Measurements from ENCODE around the gene TIMP2.
"Not testable (repeated sequence)": the region's sequence is repeated elsewhere in the genome, so short reads cannot be mapped to it uniquely, and the experiment has no call there.

Gene TIMP2

GRCh38 chr17:78929908-78930775 lies 5.0 kb upstream of the TIMP2 start:
- no peak for DNase-seq

- no peak for DNase-seq
Measured at GRCh38 chr17:78925662-78926555, 722 bp upstream of the TIMP2 start.

DNA sequence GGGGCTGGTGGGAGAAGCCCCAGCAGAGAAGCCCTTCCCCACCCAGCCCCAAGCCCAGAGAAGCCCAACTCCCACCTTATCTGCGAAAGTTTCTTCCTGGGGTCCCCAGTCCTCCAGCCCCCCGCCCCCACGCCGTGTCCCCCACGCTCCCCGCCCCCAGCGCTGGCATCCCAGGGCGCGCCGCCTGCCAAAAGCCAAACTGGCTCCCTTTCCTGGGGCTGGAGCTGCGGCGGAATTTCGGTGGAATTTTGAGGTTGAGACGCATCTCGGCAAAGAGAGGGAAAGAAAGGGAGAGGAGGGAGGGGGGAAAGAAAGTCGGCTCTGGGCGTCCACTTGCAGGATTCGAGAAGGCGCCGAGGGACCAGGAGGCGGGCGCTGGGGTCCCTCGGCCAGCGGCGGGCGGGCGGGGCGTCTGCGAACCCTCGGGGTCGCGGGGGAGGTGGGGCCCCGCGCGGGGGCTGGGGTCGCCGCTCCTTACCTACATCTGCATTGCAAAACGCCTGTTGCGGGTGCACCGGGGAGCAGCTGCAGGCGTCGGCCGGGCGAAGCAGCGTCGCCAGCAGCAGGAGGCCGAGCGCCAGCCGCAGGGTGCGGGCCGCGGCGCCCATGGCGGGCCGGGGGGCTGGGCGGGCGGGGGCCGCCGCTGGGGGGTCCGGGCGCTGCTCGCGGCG lies 571 bp downstream of the TIMP2 start:
- DNase-seq, result no peak

- peak; percentile 37 for DNase-seq
Measured at GRCh38 chr17:78923660-78924453, 1.3 kb downstream of the TIMP2 start.

GRCh38 chr17:78922816-78923498 lies 2.2 kb downstream of the TIMP2 start:
- no peak for DNase-seq

- no peak for DNase-seq
Measured at GRCh38 chr17:78921437-78921971, 3.7 kb downstream of the TIMP2 start.

- DNase-seq, result no peak
Measured at GRCh38 chr17:78920528-78920927, 4.7 kb downstream of the TIMP2 start.

DNA sequence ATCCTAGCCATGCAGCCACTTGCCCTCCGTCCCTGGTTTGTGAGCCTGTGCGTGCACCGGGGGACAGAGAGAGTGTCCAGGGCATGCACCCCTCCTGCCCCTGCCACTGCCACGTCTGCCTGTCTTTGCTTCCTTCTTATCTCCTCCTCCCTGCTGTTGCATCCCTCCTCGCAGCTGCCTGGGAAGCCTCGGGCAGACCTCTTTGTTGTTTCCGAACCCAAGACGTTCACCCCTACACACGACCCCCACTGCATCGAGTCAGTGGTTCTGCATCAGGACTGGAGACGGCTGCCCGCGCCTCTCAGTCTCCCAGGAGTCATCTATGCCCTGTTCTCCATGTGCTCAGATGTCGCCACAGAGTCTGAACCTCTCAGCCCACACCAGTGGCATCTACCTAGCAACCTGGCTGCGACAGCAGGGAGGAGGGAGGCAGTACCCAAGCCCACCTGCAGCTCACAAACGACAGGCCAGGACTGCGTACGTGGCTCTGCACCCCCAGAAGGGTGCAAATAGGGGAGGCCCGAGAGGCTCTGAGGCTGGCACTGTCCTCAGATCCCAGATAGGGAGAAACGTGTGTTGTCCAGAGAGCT lies 5.2 kb downstream of the TIMP2 start:
- DNase-seq, result no peak

DNA sequence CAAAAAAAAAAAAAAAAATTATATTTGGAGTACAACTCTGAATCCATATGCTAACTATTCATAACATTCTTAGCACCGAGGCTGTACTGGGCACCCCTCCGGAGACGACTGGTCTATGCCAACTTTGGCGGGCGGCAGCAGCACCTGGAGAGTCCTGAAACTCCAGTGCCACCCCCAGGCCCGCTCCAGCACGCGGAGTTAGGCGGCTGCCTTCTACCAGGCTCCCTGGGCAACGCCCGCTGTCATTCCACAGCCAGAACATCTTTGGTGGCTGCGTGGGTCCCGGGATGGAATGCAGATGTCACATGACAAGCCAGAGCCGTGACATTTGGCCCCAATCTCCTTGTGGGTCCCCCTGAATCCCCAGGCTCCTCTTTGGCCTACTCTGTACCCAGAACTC lies 6.2 kb downstream of the TIMP2 start:
- DNase-seq, result no peak

DNA sequence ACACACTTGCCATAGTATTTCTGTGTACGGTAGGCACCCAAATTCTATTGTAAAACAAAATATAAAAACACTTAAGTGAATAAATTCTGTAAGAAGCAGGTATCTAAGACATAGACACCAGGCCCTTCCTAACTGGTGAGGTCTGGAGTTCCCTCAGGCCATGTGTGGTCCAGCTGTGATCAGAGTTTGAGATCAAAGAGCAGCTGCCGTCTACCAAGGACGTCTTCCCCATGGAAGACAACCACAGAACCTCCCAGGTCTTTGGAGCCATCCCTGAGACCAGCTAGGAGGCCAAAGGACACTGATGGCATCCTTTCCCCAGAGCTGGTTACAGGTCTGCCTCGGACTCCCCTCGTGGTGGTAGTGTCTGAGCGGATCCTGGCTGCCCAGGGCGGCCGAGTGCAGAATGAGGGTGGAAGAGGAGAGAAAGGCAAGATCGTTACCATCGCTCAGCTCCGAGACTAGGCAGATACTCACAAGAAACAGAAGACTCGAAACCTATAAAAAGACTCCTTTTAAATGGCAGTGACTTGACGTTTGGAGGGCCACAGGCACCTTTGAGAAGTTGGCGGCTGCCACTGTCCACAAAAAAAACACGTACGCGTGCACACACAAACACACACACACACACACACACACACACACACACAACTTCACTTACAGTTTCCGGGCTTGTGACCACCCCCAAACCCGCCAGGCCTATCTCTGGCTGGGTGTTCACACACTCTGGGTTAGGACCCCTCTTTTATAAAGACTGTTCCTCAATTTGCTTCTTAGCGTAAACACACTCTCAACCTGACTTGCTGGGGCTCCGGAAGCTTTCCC lies 7.5 kb downstream of the TIMP2 start:
- no peak for DNase-seq

GRCh38 chr17:78915872-78916632 lies 9.1 kb downstream of the TIMP2 start:
- DNase-seq, result peak; percentile 10

- no peak for DNase-seq
Measured at GRCh38 chr17:78913115-78913514, 12.1 kb downstream of the TIMP2 start.

DNA sequence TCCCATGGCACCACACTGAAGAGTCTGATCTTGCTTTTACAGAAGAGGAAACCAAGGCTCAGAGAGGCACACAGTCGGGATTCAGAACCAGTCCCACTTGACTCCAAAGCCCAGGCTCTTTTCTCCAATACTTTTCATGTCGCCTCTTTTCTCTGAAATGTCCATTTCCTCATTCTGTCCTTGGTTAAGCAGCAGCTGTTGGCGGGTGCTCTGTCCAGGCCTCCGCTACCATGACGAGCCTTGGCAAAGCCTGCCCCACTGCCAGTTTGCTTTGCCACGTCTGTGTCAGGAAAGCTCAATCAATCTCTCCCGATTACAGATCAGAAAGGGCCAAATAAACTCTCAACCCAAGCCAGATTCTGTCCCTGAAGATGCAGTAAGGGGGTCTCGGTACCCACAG lies 13.1 kb downstream of the TIMP2 start:
- DNase-seq, result no peak

DNA sequence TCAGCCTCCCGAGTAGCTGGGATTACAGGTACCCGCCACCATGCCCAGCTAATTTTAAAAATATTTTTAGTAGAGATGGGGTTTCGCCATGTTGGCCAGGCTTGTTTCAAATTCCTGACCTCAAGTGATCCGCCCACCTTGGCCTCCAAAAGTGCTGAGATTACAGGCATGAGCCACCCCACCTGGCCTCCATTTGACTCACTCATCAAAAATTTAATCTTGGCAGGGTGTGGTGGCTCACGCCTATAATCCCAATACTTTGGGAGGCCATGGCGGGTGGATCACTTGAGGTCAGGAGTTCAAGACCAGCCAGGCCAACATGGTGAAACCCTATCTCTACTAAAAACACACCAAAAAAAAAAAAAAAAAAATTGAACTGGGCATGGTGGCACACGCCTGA lies 13.6 kb downstream of the TIMP2 start:
- not testable (repeated sequence) for DNase-seq

DNA sequence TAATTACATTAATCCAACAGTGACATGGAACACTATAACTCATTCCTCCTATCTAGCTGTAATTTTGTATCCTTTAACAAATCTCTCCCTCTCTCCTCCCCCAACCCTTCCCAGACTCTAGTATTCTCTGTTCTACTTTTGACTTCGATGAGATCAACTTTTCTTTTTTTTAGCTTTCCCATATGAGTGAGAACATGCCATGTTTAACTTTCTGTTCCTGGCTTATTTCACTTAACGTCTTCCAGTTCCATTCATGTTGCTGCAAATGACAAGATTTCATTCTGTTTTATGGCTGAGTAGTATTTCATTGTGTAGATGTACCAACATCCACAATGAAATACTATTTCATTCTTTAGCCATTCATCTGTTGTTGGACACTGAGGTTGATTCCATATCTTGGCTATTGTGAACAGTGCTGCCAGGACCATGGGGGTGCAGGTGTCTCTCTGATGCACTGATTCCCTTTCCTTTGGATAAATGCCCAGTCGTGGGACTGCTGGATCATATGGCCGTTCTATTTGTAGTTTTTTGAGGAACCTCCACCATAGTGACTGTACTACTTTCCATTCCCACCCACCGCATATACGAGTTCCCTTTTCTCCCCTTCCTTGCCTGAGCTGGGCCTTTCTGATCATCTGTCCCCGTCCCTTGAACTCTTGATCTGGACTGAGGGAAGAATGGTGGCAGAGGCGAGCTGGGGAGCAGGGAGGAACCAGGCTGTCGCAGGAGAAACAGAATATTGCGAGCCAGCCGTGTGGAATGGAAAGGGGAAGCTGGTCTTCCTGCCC lies 14.5 kb downstream of the TIMP2 start:
- DNase-seq, result no peak

DNA sequence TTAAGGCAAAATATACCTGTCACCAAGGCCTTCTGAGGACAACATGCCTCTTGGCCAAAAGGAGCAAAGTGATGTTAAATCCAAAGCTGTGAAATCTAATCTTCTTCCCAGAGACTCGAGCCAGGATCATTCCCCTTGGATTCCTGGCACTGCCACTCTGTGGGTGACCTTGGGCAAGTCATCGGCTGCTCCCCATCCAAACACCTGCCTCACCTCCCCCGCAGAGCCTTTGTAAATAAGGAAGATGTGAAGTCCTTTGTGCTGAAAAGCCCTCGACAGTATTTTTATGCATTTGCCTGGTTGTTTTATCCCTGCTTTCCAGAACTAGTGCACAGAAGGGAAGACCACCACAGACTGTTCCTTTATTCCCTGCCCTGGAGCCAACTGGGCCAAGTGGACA lies 16.8 kb downstream of the TIMP2 start:
- DNase-seq, result no peak

DNA sequence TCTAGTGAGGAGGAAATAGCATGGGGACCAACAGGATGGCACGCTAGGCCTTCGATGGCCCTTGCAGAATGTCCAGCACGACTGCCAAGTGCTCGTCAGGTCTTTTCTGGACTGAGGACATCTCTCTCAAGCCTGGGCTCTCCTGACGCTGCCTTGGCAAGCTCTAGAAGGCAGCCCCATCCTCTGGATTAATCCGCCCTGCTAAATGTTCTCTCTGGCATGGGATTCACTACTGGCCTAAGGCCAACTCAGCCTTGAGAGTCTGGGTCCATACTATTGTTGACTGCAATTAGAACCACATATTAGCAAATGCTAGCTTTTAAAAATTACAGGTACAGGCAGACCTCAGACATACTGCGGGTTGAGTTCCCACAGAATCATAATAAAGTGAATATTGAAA lies 19.6 kb downstream of the TIMP2 start:
- DNase-seq, result no peak

GRCh38 chr17:78905116-78905515 lies 20.1 kb downstream of the TIMP2 start:
- no peak for DNase-seq

GRCh38 chr17:78904371-78904770 lies 20.8 kb downstream of the TIMP2 start:
- DNase-seq, result no peak

Data from CD4-positive, alpha-beta T cell treated with Interleukin-4 for 4 hours (primary cell).